Activated T-cell treated with anti-CD3 and anti-CD28 coated beads for 24 hours (primary cell): ENCODE data around the gene TTC28.

Experiments used
- DNase-seq: peaks from one replicate; pipeline ENCODE4 v3.0.0-alpha.2; 2020; ENCODE audit warnings: low read depth

The TTC28 gene

DNA sequence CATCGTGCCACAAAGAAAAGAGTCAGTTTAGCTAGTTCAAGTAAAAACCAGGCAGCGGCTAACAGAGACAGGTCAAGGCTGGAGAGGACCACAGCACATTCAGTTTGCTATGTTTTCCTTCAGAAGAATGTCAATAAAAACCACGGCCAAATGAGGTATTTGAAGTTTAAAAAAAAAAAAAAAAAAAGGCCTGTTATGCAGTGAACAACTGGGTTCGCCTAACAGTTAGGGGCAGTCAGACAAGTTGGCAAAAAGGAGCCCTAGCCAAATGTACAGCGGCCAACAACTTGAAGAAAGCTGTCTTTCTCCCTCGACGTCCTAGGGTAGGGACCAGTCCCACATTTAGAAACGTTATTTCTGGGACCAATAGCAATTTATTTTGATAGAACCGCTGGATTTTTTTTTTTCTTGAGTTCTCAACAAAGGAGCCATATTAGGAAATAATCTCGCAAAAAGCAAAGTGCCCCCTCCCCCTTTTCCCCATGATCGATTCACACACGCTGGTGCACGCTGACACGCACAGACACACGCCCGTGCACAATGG, 237.8 kb downstream of the TTC28 start:
- no peak for DNase-seq

DNA sequence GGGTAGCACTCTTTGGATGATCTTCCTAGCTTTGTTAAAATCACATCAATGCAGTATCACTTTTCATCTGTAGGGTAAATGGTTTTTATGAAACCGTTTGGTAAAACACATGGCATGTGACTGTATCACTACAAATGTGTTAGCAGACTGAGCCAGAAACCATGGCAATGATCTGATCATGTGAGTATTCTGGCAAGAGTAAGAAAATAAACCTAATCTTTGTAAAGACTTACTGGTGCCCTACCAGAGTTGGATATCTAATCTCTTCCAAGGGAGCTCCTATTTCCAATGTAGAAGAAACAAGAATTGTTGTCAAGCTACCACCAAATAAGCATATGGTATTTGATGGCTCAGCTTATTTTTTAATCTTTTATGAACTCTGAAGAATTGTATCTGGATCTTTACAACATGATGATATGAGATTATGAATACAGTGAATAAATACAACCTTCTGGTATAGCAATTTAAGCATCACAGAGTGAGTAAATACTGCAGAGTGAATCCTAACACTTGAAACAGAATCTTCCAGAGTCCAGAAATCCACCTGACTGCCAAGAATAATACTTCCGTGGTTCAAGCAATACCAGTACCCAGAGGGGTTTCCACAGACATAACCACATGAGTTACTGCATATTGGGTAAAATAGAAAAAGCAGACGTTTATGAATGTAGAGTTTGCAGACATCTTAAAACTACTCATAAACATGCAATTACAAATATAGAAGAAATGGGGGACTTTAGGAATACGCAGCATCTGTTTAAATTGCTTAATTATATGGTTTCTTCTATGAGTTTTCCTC, 238.8 kb downstream of the TTC28 start:
- no peak for DNase-seq

DNA sequence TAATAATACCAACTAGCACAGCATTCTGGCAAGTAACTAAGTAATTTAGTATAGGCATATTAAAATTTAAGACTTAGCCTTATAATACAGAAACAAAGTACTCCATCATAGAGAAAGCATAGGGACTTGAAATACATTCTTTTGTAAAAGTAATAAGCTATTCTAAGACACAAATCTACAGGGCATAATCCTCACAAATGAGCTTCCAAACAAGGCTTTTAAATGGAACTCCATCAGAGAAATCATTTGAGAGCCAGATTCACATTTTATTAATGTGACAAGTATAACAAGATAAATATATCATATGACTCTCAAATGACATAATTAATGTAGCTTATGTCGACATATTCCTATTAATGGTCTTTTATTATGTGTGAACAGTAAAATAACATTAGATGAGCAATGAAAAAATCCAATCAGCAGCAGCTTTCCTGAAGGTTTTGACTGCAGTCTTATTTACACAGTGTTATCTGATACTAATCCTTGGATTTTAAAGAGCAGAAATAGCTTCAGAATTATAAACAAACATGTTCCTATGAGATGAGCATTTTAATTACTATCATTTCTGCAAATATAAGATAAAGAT, 241.4 kb downstream of the TTC28 start:
- DNase-seq = no peak

DNA sequence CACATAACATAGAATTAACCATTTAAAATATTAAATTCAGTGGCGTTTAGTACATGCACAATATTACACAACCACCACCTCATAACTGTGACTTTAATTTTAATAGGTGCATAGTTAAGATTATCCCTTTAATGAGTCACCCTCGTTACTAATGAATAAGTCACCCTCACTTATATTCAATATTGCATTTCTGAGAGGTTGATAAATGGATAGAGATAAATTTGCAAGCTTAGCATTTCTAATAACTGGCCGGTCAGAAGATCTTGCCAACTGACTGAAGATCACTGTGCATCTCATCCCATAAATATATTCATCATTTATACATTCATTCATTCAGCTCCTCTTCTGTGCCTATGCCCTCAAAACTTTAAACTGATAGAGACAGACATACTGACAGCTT, 243.7 kb downstream of the TTC28 start:
- no peak for DNase-seq

DNA sequence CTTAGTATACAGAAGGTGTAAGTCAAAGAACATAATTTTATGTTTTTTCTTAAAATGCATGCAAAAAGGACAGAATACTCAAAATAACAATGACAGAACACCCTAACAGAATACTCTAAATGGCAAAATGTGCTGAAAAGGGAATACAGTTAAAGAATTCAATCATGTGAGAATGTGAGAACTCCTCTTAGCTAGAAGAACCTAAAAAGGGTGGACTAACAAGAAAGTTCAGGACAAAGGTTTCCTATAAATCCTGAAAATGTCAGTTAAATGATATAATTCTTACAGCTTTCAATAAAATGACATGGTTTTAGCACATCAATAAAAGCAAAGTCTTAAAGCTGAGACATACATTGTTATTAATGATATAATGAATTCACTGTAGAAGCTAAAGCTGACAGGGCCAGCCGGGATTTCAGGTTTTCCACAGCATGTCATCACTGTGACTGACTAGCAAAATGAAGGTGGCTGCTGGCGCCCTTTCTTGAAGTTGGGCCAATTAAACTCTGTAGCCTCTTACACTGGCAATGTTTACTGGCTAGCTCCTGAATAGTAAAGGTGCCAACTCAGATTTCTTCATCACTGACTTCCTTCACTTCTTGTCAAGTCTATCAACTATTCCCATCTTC, 244.4 kb downstream of the TTC28 start:
- no peak for DNase-seq

DNA sequence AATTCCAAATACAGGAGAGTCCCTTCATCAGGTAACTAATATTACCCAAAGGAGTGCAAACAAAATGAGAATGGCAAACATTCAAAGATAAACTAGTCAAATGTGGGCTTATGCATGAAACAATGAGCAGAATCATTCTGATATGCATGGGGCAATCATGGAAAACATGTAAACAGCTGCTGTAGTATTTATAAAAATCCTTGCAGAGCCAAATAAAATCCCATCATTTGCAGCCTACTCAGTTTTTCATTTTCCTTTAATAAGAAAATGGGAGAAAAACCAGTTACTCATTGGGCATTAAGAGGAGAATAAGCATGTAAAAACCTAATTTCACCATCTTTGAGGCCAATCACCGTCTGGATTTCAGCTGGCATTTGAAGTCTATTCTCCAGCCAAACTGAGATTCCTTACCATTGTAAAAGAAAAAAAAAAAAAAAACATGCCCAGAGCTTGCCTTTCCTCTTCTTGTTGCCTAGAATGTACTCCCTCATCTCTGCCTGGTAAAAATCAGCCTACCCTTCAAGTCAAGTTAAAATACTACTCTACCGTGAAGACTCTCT, 249.1 kb downstream of the TTC28 start:
- no peak for DNase-seq

DNA sequence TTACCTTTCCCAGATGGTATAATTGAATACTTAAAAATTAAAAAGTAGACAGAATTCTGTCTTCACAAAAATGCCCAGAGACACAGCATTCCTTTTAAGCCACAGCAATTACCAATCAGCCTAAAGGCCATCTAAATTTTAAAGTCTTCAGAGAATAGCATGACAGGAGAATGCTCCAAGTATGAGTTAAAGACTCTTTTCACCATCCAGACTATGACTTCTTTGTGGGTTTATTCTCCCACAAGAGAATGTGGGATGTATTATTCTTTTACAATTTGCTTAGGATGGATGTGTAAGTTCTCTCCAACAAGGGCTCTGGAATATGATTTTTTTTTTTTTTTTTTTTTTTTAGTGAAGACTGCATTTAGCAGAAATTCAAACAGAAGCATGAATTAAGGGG, 249.9 kb downstream of the TTC28 start:
- DNase-seq = no peak

DNA sequence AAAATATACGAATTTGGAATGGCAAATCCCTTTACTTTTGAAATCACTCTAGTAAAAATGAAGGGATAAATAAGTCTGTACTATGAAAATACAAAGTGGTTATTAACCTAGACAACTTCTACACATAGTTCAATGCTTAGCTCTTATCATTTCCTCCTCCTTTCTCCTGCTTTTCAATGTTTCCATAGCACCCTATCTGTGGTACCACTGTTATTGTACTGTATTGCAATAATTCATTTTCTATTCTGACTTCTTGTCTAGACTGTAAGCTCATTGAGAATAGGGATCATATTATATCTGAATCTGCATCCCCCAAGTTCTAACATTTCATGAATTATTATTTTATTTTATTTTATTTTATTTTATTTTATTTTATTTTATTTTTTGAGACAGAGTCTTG, 251.4 kb downstream of the TTC28 start:
- no peak for DNase-seq

DNA sequence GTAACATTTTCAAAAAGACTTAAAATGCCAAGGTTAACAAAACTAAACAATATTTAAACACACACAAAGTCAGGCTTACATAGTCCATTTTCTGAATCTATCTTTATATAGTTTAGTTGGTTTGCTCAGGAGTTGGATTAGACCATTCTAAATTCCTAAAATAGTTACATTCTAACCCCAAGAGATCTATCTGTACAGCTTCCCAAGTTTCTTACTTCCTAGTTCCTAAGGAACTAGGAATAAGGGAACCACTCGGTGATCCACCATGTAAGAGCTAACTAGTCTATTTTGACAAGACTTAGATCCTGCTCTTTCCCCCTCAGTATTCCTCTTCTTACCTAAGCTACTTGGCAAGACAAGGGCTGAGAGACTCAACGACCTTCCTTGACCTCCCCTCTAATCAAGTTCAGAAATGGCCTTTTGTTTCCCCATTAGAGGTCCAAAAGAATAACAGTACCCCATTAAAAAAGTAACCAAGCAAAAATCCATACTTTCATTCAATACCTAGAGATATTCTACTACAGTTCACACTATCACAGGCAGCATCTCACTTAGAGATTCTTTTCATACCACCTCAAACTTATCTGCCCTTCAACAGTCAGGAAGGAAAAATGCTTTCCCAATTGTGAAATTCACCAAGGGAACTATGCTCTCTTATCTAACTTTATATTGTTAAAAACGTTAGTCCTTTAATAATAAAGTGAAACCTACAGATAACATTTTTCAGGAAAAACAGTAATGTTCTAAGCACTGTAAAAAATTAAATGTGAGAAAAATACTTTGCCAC, 253.1 kb downstream of the TTC28 start:
- no peak for DNase-seq

DNA sequence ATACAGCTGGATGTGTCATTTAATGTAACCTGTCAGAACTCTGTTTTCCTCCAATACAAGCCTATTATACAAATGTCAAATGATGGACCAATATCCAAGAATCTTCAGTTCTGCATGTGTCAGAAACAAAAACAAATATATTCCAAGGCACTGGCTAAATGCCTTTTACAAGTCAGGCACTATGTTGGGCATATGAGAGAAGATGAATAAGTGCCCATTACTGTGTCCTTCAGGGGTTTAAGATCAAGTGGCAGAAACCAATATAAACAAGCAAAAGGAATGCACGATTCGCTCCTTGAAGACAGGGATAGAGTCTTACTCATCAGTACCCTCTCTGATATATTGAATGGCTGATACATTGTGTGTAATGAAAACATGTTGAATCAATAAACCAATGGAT, 254.4 kb downstream of the TTC28 start:
- DNase-seq = no peak

DNA sequence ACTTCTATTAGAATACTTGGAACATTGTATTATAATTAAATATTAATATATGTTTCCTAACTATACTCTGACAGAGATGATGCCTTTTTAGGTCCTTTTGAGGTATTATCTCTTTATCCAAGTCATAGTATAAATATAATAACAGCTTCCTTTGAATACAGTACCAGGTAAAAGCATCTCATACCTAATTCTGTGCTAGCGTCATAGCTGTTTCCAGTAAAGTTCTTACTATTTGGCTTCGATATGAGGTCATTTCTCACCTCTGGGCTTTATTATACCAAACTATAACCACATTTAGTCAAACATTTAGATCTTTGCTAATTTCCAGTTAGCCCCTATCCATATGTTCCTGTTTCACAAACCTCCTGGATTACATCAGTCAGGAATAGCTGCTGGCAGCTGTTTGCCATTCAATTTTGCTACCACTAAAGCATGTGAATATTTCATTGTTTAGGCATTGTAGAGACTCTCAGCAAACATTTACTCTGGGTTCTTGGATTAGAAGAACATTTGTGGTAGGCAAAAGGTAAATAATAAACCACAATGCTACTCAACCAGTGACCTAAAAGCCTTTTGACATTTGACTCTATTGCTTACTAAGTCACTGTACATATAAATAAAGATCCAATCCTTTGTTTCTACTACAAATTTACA, 255.1 kb downstream of the TTC28 start:
- no peak for DNase-seq

DNA sequence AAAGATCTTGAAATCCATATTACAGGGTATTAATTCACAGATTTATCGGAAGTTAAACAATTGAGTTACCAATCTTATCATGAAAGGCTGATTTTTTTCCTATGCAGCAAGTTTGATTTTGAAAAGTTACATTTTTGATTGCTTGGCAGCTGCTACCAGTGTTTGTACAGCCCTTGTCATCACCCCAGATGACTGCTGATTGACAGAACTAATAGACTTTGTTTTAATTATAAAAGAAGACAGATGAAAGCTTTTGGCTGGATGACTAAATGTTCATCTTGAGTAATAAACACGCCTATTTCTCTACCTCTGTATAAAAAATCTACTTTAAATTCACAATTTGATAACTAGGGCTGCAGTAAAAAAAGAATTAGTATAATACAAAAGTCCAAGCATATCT, 259.7 kb downstream of the TTC28 start:
- DNase-seq = no peak

DNA sequence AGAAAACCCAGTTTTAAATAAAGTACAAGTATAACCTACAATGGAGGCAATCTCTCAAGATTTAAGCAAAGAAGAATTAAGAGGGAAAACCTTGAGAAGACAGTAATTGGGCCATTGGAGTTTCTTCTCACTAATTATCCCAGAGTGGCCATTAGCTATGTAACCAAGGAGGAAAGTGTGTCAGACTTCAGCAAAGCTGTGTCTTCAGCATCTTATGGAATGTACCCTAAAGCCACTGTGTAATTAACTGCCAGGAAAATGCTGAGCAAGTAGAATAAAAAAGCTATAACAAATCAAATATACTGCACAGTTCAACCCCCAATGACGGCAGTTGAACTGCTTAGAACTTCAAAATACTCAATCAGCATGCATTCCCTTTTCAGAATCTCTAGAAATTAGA, 261.6 kb downstream of the TTC28 start:
- DNase-seq = no peak

DNA sequence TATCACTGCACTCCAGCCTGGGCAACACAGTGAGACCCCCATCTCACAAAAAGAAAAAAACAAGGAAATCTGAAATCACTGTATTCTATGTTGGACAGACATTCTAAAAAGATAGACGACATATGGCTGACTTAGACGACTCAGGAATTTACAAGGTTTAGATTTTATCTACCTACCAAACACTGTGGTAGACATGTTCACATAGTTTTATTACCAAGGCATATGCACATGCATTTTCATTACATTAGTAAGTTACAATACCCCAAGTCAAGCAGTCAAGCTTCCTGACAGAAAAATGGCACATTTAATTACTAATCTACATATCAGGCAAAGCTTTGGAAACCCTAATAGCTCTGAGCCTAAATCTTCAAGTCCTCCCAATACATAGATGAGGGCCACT, 262.2 kb downstream of the TTC28 start:
- no peak for DNase-seq

DNA sequence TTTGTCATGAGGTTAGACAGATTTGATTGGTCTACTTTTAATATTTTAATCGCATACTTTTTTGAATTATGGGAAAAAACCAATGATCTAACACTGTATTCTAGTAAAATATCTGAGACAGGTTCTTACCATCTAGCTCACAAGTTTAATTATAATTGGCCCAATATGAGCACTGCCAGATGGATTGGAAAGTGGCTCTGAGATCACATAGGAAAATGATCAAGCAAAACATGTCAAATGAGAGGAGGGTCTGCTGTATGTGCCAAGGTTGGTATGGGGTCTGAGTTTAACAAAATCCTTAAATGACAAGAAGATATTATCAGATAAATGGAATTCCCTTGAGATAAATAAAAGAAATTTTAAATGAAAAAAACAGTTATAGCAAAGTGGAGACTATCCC, 264.7 kb downstream of the TTC28 start:
- no peak for DNase-seq

DNA sequence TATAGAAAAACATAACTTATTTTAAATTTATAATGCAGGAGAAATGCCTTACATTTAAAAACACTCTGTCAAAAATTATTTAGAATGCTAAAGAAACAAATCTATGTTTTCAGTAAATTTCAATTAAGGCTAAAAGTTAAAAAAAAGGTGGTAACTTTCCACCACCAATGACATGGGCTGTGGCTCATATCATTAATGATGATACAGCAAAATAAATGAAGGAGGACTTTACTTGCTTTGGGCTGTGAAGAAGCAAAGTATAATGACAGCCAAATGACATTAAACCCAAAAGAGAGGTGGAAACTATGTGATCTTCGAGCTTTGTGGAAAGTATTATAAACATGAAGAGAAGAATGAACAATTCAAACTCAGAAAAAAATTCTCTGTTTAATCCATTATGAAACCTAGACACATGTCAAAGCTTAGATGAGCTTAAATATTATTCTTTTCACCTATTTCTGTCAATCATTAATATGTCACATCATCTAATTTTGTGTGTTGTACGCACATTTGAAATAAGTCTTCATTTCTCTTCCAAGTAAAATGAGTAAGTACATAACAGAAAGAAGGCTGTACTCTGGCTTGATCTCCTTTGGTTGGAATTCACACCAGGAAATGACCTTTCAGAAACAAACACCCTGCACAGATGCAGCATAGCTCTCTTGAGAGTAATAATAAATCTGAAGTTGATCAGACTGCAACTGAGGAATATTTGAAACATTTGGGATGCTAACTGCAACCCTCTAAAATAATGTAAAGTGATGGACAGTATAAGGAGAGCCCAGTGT, 265.8 kb downstream of the TTC28 start:
- DNase-seq = no peak

DNA sequence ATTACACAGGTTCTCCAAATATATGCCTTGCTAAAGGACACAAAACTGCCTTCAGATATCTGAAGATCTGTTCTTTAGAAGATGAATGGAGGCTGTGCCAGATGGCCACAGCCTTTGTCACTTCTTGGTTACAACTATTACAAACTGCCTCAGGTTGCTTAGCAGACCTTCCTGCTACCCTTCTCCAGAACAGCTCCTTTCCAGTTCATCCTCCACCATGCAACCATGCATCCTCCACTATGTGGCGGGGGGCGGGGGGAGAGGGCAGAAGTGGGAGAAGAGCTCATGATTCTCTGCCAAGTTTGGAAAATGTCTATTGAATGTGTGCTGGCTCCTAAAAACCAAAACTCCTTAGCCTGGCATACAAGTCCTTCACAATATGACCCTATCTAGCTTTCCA, 267.5 kb downstream of the TTC28 start:
- no peak for DNase-seq

DNA sequence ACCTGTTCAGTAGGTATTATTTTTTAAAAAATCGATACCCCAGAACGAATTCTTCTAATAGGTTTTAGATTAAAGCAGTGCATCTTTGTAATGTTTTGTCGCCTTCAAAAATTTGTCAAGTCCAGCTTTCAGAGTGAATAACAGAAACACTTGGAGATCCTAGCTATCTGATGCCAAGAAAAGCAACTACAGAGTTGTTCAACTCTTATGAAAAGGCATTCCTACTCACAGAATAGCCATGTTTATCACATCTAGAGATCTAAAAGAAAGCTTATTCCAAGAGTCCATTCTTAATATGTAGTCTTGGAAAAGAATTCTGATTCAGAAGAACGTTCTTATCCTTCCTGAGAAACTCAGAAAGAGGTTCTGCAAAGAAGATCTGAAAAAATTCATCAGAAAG, 268.5 kb downstream of the TTC28 start:
- DNase-seq = no peak

DNA sequence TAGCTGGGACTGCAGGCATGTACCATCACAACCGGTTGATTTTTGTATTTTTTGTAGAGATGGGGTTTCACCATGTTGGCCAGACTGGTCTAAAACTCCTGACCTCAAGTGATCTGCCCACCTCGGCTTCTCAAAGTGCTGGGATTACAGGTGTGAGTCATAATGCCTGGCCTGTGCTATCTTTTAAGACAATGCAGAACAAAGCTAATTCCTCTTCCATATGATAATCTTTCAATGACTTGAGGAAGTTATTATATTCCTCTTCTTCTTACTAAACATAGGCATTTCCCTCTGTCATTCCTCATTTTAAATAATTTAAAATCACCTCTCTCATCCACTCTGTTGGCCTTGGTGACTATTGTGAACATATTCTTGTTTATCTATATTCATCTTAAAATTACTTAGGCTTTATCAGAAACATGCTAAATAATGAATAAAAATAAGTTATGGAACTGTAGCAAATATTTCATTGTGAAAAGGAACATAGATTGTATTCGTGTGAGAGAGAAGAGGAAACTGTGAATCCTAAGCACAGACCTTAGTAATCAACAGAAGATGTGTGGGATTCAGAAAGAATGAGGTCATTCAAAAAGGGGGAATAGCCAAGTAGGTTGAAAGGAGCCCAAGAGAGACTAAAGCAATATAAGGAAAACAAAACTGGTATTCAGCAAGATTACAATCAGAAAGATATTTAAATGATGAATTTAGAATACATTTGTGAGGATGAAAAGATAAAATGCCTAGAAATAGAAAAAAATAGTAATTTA, 269.4 kb downstream of the TTC28 start:
- no peak for DNase-seq

DNA sequence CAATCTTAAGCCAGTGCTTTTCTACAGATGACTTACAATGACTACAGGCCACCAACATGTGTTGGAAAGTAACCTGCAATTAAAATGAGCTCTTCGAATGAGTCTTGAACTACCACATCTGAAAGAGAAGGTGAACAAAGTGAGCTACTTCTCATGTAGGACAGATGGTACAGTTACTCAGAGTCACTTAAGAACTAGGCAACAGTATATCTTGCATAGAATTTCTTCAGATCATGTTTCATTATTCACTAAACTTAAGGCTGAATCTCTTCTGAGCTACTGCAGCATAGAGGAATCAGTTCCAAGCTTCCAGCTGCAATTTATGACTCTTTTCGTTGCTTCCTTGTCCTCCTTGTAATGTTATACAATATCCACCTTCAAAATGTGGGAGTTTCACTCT, 270.9 kb downstream of the TTC28 start:
- no peak for DNase-seq
